H1 (cell line): ENCODE measurements around the gene EEF1A2. TPM values are rescaled to one million over a fixed set of nuclear protein-coding genes. Genes with fewer than 3 reads are reported as not detected.

ENCODE experiments used
- CTCF ChIA-PET: fragments of 300-600 bp; sonication (Branson Sonifier 250); formaldehyde crosslinking; loops from one replicate; lab custom pipeline; 2021; ENCODE audit not compliant: partially characterized antibody; lab: Charles Lee
- POLR2A ChIA-PET: fragments of 300-600 bp; sonication (Branson Sonifier 250); formaldehyde crosslinking; loops from one replicate; lab custom pipeline; 2021; ENCODE audit warnings: inconsistent platforms; ENCODE audit not compliant: partially characterized antibody; lab: Charles Lee
- DNase-seq, 2 experiments: peaks; one replicate each; pipeline versions ENCODE4 v3.0.0 to v3.0.0-alpha.2; 2010 to 2022; ENCODE audit warnings: low spot score in 2 of 2, low read depth in 1 of 2, mixed read lengths in 1 of 2
- FAIRE-seq: peaks from 2 replicates; lab custom pipeline; 2011; peaks lifted over from hg19 to GRCh38; lab: Jason Lieb, UNC
- H2AFZ ChIP-seq: 2 replicates; pipeline ENCODE4 v1.8.1; 2012; ENCODE audit warnings: low read length, inconsistent platforms
- H2AK5ac ChIP-seq: 2 replicates; pipeline ENCODE4 v1.6.1; 2013; ENCODE audit warnings: low read depth, low read length
- H2BK120ac ChIP-seq: replicated peaks from 2 replicates; pipeline ENCODE3; 2013; ENCODE audit warnings: low read depth, low read length, inconsistent platforms
- H2BK12ac ChIP-seq: 2 replicates; pipeline ENCODE4 v1.6.1; 2013; ENCODE audit warnings: low read depth, low read length
- H2BK15ac ChIP-seq: 2 replicates; pipeline ENCODE4 v1.6.1; 2013; ENCODE audit warnings: low read length
- H2BK20ac ChIP-seq: 2 replicates; pipeline ENCODE4 v1.6.1; 2013; ENCODE audit warnings: low read length
- H2BK5ac ChIP-seq: 2 replicates; pipeline ENCODE4 v1.6.1; 2013; ENCODE audit warnings: low read depth, low read length
- H3K14ac ChIP-seq: 2 replicates; pipeline ENCODE4 v1.6.1; 2013; ENCODE audit warnings: inconsistent platforms; ENCODE audit not compliant: insufficient read length
- H3K18ac ChIP-seq: 2 replicates; pipeline ENCODE4 v1.6.1; 2013; ENCODE audit warnings: low read length; ENCODE audit errors: extremely low read depth
- H3K23ac ChIP-seq: 2 replicates; pipeline ENCODE4 v1.6.1; 2013; ENCODE audit warnings: inconsistent platforms; ENCODE audit not compliant: insufficient read length
- H3K23me2 ChIP-seq: 2 replicates; pipeline ENCODE4 v1.6.1; 2013; ENCODE audit warnings: low read depth, low read length
- H3K27ac ChIP-seq: 2 replicates; pipeline ENCODE4 v1.6.1; 2011; ENCODE audit warnings: low read depth, low read length, inconsistent platforms
- H3K27me3 ChIP-seq, 4 experiments: replicated peaks in 1 of 4; 1 replicate in 1 of 4; 2 replicates in 3 of 4; pipeline versions ENCODE4 v1.6.1 to v1.8.1; 2011 to 2013; ENCODE audit warnings: low read length in 3 of 4, mild to moderate bottlenecking in 3 of 4, inconsistent platforms in 2 of 4, mixed read lengths in 2 of 4, moderate library complexity in 1 of 4; ENCODE audit not compliant: control insufficient read depth in 3 of 4, insufficient read depth in 3 of 4; ENCODE audit errors: extremely low read depth in 1 of 4
- H3K36me3 ChIP-seq, 4 experiments: 2 replicates each; pipeline versions ENCODE4 v1.6.1 to v1.8.1; 2011 to 2013; ENCODE audit warnings: mild to moderate bottlenecking in 4 of 4, low read length in 3 of 4, moderate library complexity in 2 of 4, control low read depth in 1 of 4, inconsistent platforms in 1 of 4; ENCODE audit not compliant: insufficient read depth in 4 of 4, control insufficient read depth in 2 of 4
- H3K4ac ChIP-seq: replicated peaks from 2 replicates; pipeline ENCODE3; 2013; ENCODE audit warnings: low read length, low read depth, mixed read lengths, inconsistent platforms; ENCODE audit not compliant: insufficient read length
- H3K4me1 ChIP-seq, 4 experiments: replicated peaks in 1 of 4; 1 replicate in 1 of 4; 2 replicates in 3 of 4; pipeline versions ENCODE4 v1.6.1 to v1.8.1; 2011 to 2013; ENCODE audit warnings: low read length in 3 of 4, inconsistent platforms in 2 of 4, mixed read lengths in 1 of 4; ENCODE audit not compliant: insufficient read depth in 4 of 4, control insufficient read depth in 3 of 4
- H3K4me2 ChIP-seq, 2 experiments: 2 replicates each; pipeline versions ENCODE4 v1.6.1 to v1.8.1; 2011 to 2013; ENCODE audit warnings: low read depth in 2 of 2, low read length in 2 of 2, control low read depth in 1 of 2, inconsistent platforms in 1 of 2, mild to moderate bottlenecking in 1 of 2; ENCODE audit not compliant: insufficient read depth in 1 of 2
- H3K4me3 ChIP-seq, 4 experiments: fragments of 200-600, 300-600 bp in 1 of 4; sonication (generic), shearing (Covaris generic), sonication (Bioruptor Twin) in 1 of 4; 2 replicates each; pipeline versions ENCODE4 v1.5.1 to v1.8.1; 2011 to 2016; ENCODE audit warnings: low read length in 4 of 4, low read depth in 3 of 4, control low read depth in 2 of 4, inconsistent platforms in 2 of 4, mild to moderate bottlenecking in 2 of 4, mixed read lengths in 1 of 4, moderate library complexity in 1 of 4; ENCODE audit not compliant: insufficient read depth in 2 of 4; ENCODE audit errors: extremely low read depth in 1 of 4
- H3K56ac ChIP-seq: replicated peaks from 2 replicates; pipeline ENCODE3; 2013; ENCODE audit warnings: low read depth, mild to moderate bottlenecking, mixed read lengths, low read length, inconsistent platforms; ENCODE audit not compliant: insufficient read length
- H3K79me1 ChIP-seq: 2 replicates; pipeline ENCODE4 v1.6.1; 2013; ENCODE audit warnings: low read depth, low read length, control low read depth
- H3K79me2 ChIP-seq, 2 experiments: 2 replicates each; pipeline versions ENCODE4 v1.6.1 to v1.8.1; 2012 to 2013; ENCODE audit warnings: low read length in 2 of 2, mild to moderate bottlenecking in 2 of 2, inconsistent platforms in 1 of 2; ENCODE audit not compliant: insufficient read depth in 2 of 2, control insufficient read depth in 1 of 2
- H3K9ac ChIP-seq, 4 experiments: replicated peaks in 1 of 4; 1 replicate in 1 of 4; 2 replicates in 3 of 4; pipeline versions ENCODE4 v1.6.1 to v1.8.1; 2011 to 2013; ENCODE audit warnings: low read depth in 3 of 4, low read length in 3 of 4, control low read depth in 2 of 4, mild to moderate bottlenecking in 2 of 4, moderate library complexity in 2 of 4, inconsistent platforms in 1 of 4; ENCODE audit errors: extremely low read depth in 1 of 4
- H3K9me3 ChIP-seq, 2 experiments: 2 replicates each; pipeline versions ENCODE4 v1.6.1 to v1.8.1; 2012 to 2013; ENCODE audit warnings: mild to moderate bottlenecking in 2 of 2, moderate library complexity in 2 of 2, control low read depth in 1 of 2, inconsistent platforms in 1 of 2, low read depth in 1 of 2, low read length in 1 of 2, mixed read lengths in 1 of 2; ENCODE audit not compliant: insufficient read depth in 2 of 2
- H4K20me1 ChIP-seq, 2 experiments: replicated peaks in 1 of 2; 2 replicates each; pipeline versions ENCODE3 to v1.8.1; 2011 to 2013; ENCODE audit warnings: inconsistent platforms in 2 of 2, low read length in 2 of 2, mild to moderate bottlenecking in 1 of 2; ENCODE audit not compliant: insufficient read depth in 2 of 2, control insufficient read depth in 1 of 2
- H4K5ac ChIP-seq: 2 replicates; pipeline ENCODE4 v1.6.1; 2013; ENCODE audit warnings: low read length, low read depth, mixed read lengths, inconsistent platforms; ENCODE audit not compliant: insufficient read length
- H4K8ac ChIP-seq: 2 replicates; pipeline ENCODE4 v1.8.0; 2013; ENCODE audit warnings: mild to moderate bottlenecking, moderate library complexity, low read length, inconsistent platforms; ENCODE audit not compliant: insufficient read depth; ENCODE audit errors: extremely low read depth
- H4K91ac ChIP-seq: replicated peaks from 2 replicates; pipeline ENCODE3; 2013; ENCODE audit warnings: low read length, mixed read lengths, inconsistent platforms; ENCODE audit not compliant: insufficient read length
- CHD2 ChIP-seq: IDR thresholded peaks from 2 replicates; pipeline ENCODE4 v1.6.1; 2012; ENCODE audit warnings: low read length, improper control_type of control experiment
- KDM5A ChIP-seq: fragments of 200-600 bp; IDR thresholded peaks from 2 replicates; pipeline ENCODE4 v1.7.1; 2012; ENCODE audit warnings: mild to moderate bottlenecking, low read length, inconsistent platforms, mixed read lengths
- WGBS, 2 experiments: shearing (Covaris generic) in 1 of 2; methylation state at CpG; one replicate each; pipeline versions ENCODE4 v1.1.6 to v1.1.7; 2013 to 2015; ENCODE audit warnings: low lambda C conversion rate in 2 of 2, mixed read lengths in 2 of 2, inconsistent platforms in 1 of 2, low coverage in 1 of 2, missing lambda C conversion rate in 1 of 2; ENCODE audit not compliant: insufficient replicate concordance in 2 of 2, insufficient coverage in 1 of 2, insufficient read length in 1 of 2; ENCODE audit errors: extremely low coverage in 1 of 2, missing lambda C conversion rate in 1 of 2; 5-methylcytosine and 5-hydroxymethylcytosine counted together
- polyA plus RNA-seq, 7 experiments: library from polyadenylated mRNA; depleted of rRNA in 3 of 7; stranded (reverse) in 5 of 7; unstranded in 2 of 7; fragments of >200 nt in 5 of 7; fragments of 200-250 nt in 2 of 7; gene quantifications; 1 replicate in 5 of 7; 2 replicates in 1 of 7; 4 replicates in 1 of 7; pipeline versions ENCODE4 v1.2.1 to v1.2.3, GENCODE V29; 2011 to 2013; ENCODE audit warnings: missing spikeins in 2 of 7, mixed read lengths in 2 of 7
- total RNA-seq: library from RNA; stranded (reverse); fragmentation: NEBNext Ultra II Directional; extraction: Animal tissue kit (Norgen Biotek cat#: 25700); gene quantifications from 2 replicates; pipeline ENCODE4 v1.2.1, GENCODE V29; 2021
- TF ChIP-seq, protein P1 (sequence below): IDR thresholded peaks from 2 replicates; pipeline ENCODE4 v1.6.1; 2011; ENCODE audit warnings: low read depth, mild to moderate bottlenecking, low read length; ENCODE audit not compliant: insufficient read depth

Gene EEF1A2
- total and polyA plus RNA-seq, 2 of the 8 experiments (the other 6 are each of a cell fraction or from before 2014, with no cell fraction given) = 7.4 to 25.8 TPM

DNA sequence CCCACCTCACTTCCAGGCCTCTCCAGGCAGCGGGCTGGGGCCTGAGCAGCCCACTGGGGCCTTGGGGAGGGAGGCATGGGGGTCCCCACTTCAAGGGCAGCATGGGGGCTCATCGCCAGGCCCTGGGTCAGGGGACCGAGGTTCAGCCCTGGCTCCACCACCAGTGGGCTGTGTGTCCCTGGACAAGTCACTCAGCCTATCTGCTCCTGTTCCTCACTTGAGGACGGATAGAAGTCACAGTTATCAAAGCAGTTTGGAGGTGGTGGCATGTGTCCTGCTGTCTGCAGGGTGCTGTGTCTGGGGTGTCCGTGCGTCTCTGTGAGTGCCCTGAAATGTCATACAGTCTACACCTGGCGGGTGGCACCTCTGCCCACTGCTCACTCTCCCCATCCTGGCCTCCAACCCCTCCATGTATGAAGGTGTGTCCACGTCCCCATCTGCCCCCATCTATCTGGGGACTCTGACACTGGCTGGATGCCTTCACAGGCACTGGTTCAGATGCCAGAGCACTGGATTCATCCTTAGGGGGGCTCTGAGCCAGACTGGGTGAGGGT is 3.6 kb downstream of the EEF1A2 start:
- Histone ChIP-seq H3K4me2 (no peak overlapping the region), H4K8ac (no peak overlapping the region), H3K23me2 (peaks cover 18% of the 10 kb centered on the region; the same call in 1 of the 2 replicates), H4K5ac (no peak overlapping the region), H2AK5ac (no peak overlapping the region), H3K18ac (no peak overlapping the region), H3K4ac (peak overlapping the region; percentile 69), H2BK120ac (no peak overlapping the region), H3K9me3 (no peaks in the 10 kb centered on the region), H3K79me2 (no peaks in the 10 kb centered on the region), H3K27me3 (peaks cover 11 to 37% (median 35%) of the 10 kb centered on the region in 4 experiments), H3K4me3 (no peak overlapping the region), H2BK12ac (no peak overlapping the region), H3K4me1 (peaks cover 0 to 23% (median 12%) of the 10 kb centered on the region in 4 experiments; a peak in 6 of 7 replicates), H3K23ac (no peak overlapping the region), H3K9ac (no peak overlapping the region), H2BK20ac (no peak overlapping the region), H4K91ac (no peak overlapping the region), H3K14ac (no peak overlapping the region), H2BK5ac (no peak overlapping the region), H3K36me3 (peaks cover 0 to 8% (median 1%) of the 10 kb centered on the region in 4 experiments; a peak in 5 of 8 replicates), H3K79me1 (no peaks in the 10 kb centered on the region), H2BK15ac (no peak overlapping the region), H3K27ac (no peak overlapping the region), H2AFZ (no peak overlapping the region), H4K20me1 (peaks cover 0 to 10% of the 10 kb centered on the region in 2 experiments), H3K56ac (no peak overlapping the region)
- POLR2A ChIA-PET = interaction anchor here (2.2 to 2.4 kb wide), 2 partner anchors 26 kb away, joined by 6 to 22 read pairs; partner anchors contain the start of gene PPDPF
- FAIRE-seq = no peak
- 92% methylated on average over 8 of the region's 8 CpGs; no CpG with 5 or more reads in 1 of the 2 experiments for WGBS, 2 experiments
- TF ChIP-seq, protein P1, sequence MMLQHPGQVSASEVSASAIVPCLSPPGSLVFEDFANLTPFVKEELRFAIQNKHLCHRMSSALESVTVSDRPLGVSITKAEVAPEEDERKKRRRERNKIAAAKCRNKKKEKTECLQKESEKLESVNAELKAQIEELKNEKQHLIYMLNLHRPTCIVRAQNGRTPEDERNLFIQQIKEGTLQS = no peak
- TF ChIP-seq CHD2 = no peak
- TF ChIP-seq KDM5A = no peak
- no peak for DNase-seq
- CTCF ChIA-PET = interaction anchor here (1.1 to 3.4 kb wide), 22 partner anchors 8 to 198 kb away, joined by 3 to 39 read pairs (median 8); partner anchors contain the start of genes PPDPF and PTK6
